Lower leg skin (tissue), 3 donors: ENCODE measurements around the gene FRAS1.

Source experiments
- POLR2A ChIP-seq, 2 donors: fragments of 450-650 bp; IDR thresholded peaks; one replicate each; pipeline ENCODE4 v1.6.1; 2016 to 2017; ENCODE audit warnings: antibody characterized with exemption in 2 of 2, mild to moderate bottlenecking in 1 of 2, moderate library complexity in 1 of 2
- TF ChIP-seq, protein P1 (sequence below), 3 donors: fragments of 450-650 bp; IDR thresholded peaks; one replicate each; pipeline ENCODE4 v1.5.1; 2016; ENCODE audit warnings: antibody characterized with exemption in 3 of 3, mild to moderate bottlenecking in 3 of 3, moderate library complexity in 2 of 3

DNA sequence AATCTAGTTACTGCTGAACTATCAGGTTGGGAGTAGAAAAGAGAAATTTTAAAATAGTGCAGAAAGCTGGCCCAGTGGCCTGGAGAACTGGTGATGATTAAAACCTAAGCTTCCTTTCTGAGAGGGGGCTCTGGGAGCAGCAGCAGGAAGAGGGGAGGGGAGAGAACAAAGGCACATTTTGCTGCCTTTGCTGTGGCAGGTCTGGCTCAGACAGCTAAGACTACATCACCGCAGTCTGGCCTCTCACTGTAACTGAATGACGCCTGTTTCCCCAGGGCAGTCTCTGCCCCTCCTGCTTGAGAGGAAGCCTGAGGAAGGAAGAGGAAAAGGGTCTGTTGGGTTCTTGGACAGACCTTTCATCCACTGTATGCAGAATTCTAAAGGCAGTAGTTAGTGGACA lies 148.5 kb downstream of the FRAS1 start:
- TF ChIP-seq, protein P1, sequence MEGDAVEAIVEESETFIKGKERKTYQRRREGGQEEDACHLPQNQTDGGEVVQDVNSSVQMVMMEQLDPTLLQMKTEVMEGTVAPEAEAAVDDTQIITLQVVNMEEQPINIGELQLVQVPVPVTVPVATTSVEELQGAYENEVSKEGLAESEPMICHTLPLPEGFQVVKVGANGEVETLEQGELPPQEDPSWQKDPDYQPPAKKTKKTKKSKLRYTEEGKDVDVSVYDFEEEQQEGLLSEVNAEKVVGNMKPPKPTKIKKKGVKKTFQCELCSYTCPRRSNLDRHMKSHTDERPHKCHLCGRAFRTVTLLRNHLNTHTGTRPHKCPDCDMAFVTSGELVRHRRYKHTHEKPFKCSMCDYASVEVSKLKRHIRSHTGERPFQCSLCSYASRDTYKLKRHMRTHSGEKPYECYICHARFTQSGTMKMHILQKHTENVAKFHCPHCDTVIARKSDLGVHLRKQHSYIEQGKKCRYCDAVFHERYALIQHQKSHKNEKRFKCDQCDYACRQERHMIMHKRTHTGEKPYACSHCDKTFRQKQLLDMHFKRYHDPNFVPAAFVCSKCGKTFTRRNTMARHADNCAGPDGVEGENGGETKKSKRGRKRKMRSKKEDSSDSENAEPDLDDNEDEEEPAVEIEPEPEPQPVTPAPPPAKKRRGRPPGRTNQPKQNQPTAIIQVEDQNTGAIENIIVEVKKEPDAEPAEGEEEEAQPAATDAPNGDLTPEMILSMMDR (IDR thresholded peaks at IDR 0.05): no peak
- no peak for TF ChIP-seq POLR2A (IDR thresholded peaks at IDR 0.05)
